ENCODE data around the gene GPR78. TPM values are rescaled to one million over a fixed set of nuclear protein-coding genes. Genes with fewer than 3 reads are reported as not detected.

Gene GPR78
- polyA plus RNA-seq, 3 donors = not detected

- Mint-ChIP-seq H3K4me3 (no peak overlapping the region), H3K4me1 (no peaks in the 10 kb centered on the region), H3K9me3 (no peaks in the 10 kb centered on the region), H3K27me3 (ENCODE audit: low read depth in 3 of 3) (peaks cover 3 to 7% (median 5%) of the 10 kb centered on the region in 3 donors), H3K36me3 (no peaks in the 10 kb centered on the region), H3K27ac (no peak overlapping the region)
- Histone ChIP-seq H3K79me2 (ENCODE audit: insufficient read depth, low read length) (no peaks in the 10 kb centered on the region), H3K9me3 (replicated peaks in 1 of 2; ENCODE audit: control insufficient read depth in 1 of 2, insufficient read depth in 1 of 2, low read length in 2 of 2) (no peaks in the 10 kb centered on the region), H3K27ac (ENCODE audit: low read depth in 1 of 2, low read length in 2 of 2) (no peak overlapping the region), H3K4me2 (replicated peaks; ENCODE audit: extremely low read depth, low read length, poor library complexity, severe bottlenecking) (no peak overlapping the region), H3K4me1 (ENCODE audit: control insufficient read depth in 1 of 2, insufficient read depth in 2 of 2, low read length in 2 of 2) (no peaks in the 10 kb centered on the region), H2AFZ (ENCODE audit: insufficient read depth, low read depth, low read length, poor library complexity, severe bottlenecking) (no peak overlapping the region), H3K4me3 (replicated peaks in 1 of 3; ENCODE audit: low read depth in 2 of 3, low read length in 3 of 3) (no peak overlapping the region), H3K36me3 (replicated peaks in 1 of 2; ENCODE audit: control insufficient read depth in 1 of 2, insufficient read depth in 2 of 2, low read length in 2 of 2) (no peaks in the 10 kb centered on the region), H4K20me1 (ENCODE audit: insufficient read depth, low read length) (no peaks in the 10 kb centered on the region), H3K27me3 (ENCODE audit: control insufficient read depth in 2 of 2, insufficient read depth in 2 of 2, low read length in 2 of 2) (no peaks in the 10 kb centered on the region), H3K9ac (ENCODE audit: insufficient read depth, low read length, poor library complexity, severe bottlenecking) (no peak overlapping the region)
- TF ChIP-seq CTCF (IDR thresholded peaks at IDR 0.05) = no peak
- intact Hi-C loops (cut with micrococcal nuclease) = no loop called here
- no peak for DNase-seq
- WGBS (ENCODE audit: insufficient coverage) = 77% methylated on average over 9 of the region's 10 CpGs
Measured at GRCh38 chr4:8606966-8607365, 26.8 kb downstream of the GPR78 start.

DNA sequence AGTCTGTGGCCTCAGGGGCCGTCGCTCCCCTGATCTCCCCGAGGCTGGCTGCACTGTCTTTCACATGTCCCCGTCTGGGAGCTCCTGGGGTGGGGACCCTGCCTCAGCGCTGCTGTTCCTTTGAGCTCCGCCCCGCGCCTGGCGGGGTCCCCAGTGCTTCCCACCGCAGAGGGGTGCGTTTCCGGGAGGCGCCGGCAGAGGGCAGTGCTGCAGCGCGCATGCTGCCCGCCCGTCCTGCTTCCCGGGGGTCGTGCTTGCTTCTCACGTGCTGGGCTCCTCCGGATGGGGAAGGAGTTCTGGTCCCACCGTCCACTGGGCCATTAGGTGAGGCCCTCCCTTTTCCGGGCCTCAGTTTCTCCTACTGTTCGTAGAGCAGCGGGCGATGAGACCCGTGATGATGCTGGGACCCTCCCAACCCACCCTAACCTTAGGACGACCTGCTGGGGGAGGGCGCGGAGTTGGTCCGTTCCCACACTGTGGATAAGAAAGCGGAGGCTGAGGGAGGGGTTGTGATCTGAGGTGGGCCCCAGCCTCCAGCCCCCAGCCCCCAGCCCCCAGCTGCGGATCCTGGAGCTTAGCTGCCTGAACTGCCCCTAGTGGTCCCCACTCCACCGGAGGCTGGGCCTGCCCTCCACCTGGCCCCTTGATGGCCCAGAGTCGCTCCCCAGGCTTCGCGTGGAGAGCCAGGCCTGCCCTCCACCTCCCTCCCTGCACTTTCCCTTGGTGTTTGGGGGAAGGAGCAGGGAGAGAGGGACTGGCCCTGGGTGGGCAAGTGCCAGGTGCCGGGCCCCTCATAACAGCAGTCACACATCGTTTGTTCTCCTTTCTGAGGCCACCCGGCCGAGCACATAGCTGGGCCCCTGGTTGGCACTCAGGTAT lies 27.6 kb downstream of the GPR78 start:
- Histone ChIP-seq H3K9ac (ENCODE audit: insufficient read depth, low read length, poor library complexity, severe bottlenecking) (no peak overlapping the region), H3K9me3 (replicated peaks in 1 of 2; ENCODE audit: control insufficient read depth in 1 of 2, insufficient read depth in 1 of 2, low read length in 2 of 2) (no peaks in the 10 kb centered on the region), H3K4me2 (replicated peaks; ENCODE audit: extremely low read depth, low read length, poor library complexity, severe bottlenecking) (no peak overlapping the region), H3K27ac (ENCODE audit: low read depth in 1 of 2, low read length in 2 of 2) (no peak overlapping the region), H3K79me2 (ENCODE audit: insufficient read depth, low read length) (no peaks in the 10 kb centered on the region), H3K4me1 (ENCODE audit: control insufficient read depth in 1 of 2, insufficient read depth in 2 of 2, low read length in 2 of 2) (no peaks in the 10 kb centered on the region), H4K20me1 (ENCODE audit: insufficient read depth, low read length) (no peaks in the 10 kb centered on the region), H3K27me3 (ENCODE audit: control insufficient read depth in 2 of 2, insufficient read depth in 2 of 2, low read length in 2 of 2) (no peaks in the 10 kb centered on the region), H2AFZ (ENCODE audit: insufficient read depth, low read depth, low read length, poor library complexity, severe bottlenecking) (no peak overlapping the region), H3K4me3 (replicated peaks in 1 of 3; ENCODE audit: low read depth in 2 of 3, low read length in 3 of 3) (no peak overlapping the region), H3K36me3 (replicated peaks in 1 of 2; ENCODE audit: control insufficient read depth in 1 of 2, insufficient read depth in 2 of 2, low read length in 2 of 2) (no peaks in the 10 kb centered on the region)
- no peaks in the 10 kb centered on the region for H3K4me1 Mint-ChIP-seq
- H3K36me3 Mint-ChIP-seq = no peaks in the 10 kb centered on the region
- peak; percentile 99 for TF ChIP-seq CTCF (IDR thresholded peaks at IDR 0.05)
- H3K4me3 Mint-ChIP-seq = no peak overlapping the region
- no peaks in the 10 kb centered on the region for H3K9me3 Mint-ChIP-seq
- H3K27ac Mint-ChIP-seq = no peak overlapping the region
- peaks cover 3 to 7% (median 4%) of the 10 kb centered on the region in 3 donors for H3K27me3 Mint-ChIP-seq (ENCODE audit: low read depth in 3 of 3)
- 8% methylated on average over 29 of the region's 42 CpGs for WGBS (ENCODE audit: insufficient coverage)
- intact Hi-C loops (cut with micrococcal nuclease) = no loop called here
- no peak for DNase-seq
